Activated T-helper 1 cell treated with anti-CD3 and anti-CD28 coated beads, Interleukin-12 subunit alpha, Interleukin-12 subunit beta, Interleukin-2, Interleukin-4 antibody, amounts not matched to agents 30 ng/mL and 10 ng/mL and 1 ng/mL, durations not matched to agents 14 hours and 24 hours and 36 hours (primary cell): ENCODE results near the gene AP5B1. TPM values are rescaled to one million over a fixed set of nuclear protein-coding genes. Genes with fewer than 3 reads are reported as not detected.

Experiments used
- DNase-seq: peaks from one replicate; pipeline ENCODE4 v3.0.0; 2021; ENCODE audit warnings: low spot score
- H3K27ac Mint-ChIP-seq: one replicate; pipeline ENCODE4 v1.8.0; 2021; ENCODE audit warnings: mild to moderate bottlenecking, mixed read lengths
- H3K27me3 Mint-ChIP-seq: one replicate; pipeline ENCODE4 v1.8.0; 2022; ENCODE audit warnings: mild to moderate bottlenecking, moderate library complexity, mixed read lengths; ENCODE audit not compliant: insufficient read depth
- H3K36me3 Mint-ChIP-seq: one replicate; pipeline ENCODE4 v1.8.0; 2021; ENCODE audit warnings: low read depth, mixed read lengths
- H3K4me1 Mint-ChIP-seq: one replicate; pipeline ENCODE4 v1.8.0; 2021; ENCODE audit warnings: low read depth, mixed read lengths
- H3K4me3 Mint-ChIP-seq: one replicate; pipeline ENCODE4 v1.8.0; 2021; ENCODE audit warnings: mild to moderate bottlenecking, moderate library complexity, mixed read lengths
- H3K9me3 Mint-ChIP-seq: one replicate; pipeline ENCODE4 v1.8.0; 2021; ENCODE audit warnings: mixed read lengths
- intact Hi-C: fragments of 100-400 bp; cut with micrococcal nuclease; formaldehyde crosslinking; loops from one replicate; pipeline ENCODE4 v1.15.1; 2024
- total RNA-seq: library from RNA; stranded (reverse); gene quantifications from 2 replicates; pipeline ENCODE4 v1.2.3, GENCODE V29; 2022

AP5B1 gene
- total RNA-seq: 17.4 and 19.2 TPM in 2 replicates

- peaks cover 34% of the 10 kb centered on the region for H3K4me1 Mint-ChIP-seq
- H3K27me3 Mint-ChIP-seq: peaks cover 27% of the 10 kb centered on the region
- H3K9me3 Mint-ChIP-seq: no peaks in the 10 kb centered on the region
- H3K36me3 Mint-ChIP-seq: peaks cover 3% of the 10 kb centered on the region
- H3K4me3 Mint-ChIP-seq: peak within 1 kb of the TSS; percentile 88
- DNase-seq: peak; percentile 61
- intact Hi-C loops: loop anchor here (1.0 kb wide), 6 partner anchors 11 to 222 kb away; partner anchors contain the start of genes BANF1, EIF1AD, KAT5 and MUS81
- H3K27ac Mint-ChIP-seq: peak within 1 kb of the TSS; percentile 91
These were observed at the start of gene AP5B1 for GRCh38 chr11:65780770-65781151. Gene AP5B1 (minus strand): TSS chr11:65780976. CDS start chr11:65780591, 385 bp downstream.

- DNase-seq: no peak
- H3K4me1 Mint-ChIP-seq: peaks cover 33% of the 10 kb centered on the region
- no peak overlapping the region for H3K4me3 Mint-ChIP-seq
- H3K36me3 Mint-ChIP-seq: peaks cover 5% of the 10 kb centered on the region
- no peaks in the 10 kb centered on the region for H3K9me3 Mint-ChIP-seq
- intact Hi-C loops: no loop called here
- H3K27me3 Mint-ChIP-seq: peaks cover 9% of the 10 kb centered on the region
- H3K27ac Mint-ChIP-seq: no peak overlapping the region
These were observed 48.7 kb upstream of the AP5B1 start for GRCh38 chr11:65829459-65829858.

- intact Hi-C loops: no loop called here
- Mint-ChIP-seq H3K9me3 (no peaks in the 10 kb centered on the region), H3K36me3 (no peaks in the 10 kb centered on the region), H3K4me3 (no peak overlapping the region), H3K4me1 (peaks cover 23% of the 10 kb centered on the region), H3K27me3 (peaks cover 3% of the 10 kb centered on the region), H3K27ac (peak overlapping the region; percentile 45)
- no peak for DNase-seq
These were observed 46.4 kb upstream of the AP5B1 start for GRCh38 chr11:65826984-65827735.

GRCh38 chr11:65822776-65823528 is 42.2 kb upstream of the AP5B1 start:
- no peaks in the 10 kb centered on the region for H3K27me3 Mint-ChIP-seq
- H3K27ac Mint-ChIP-seq: no peak overlapping the region
- DNase-seq: no peak
- no peak overlapping the region for H3K4me3 Mint-ChIP-seq
- intact Hi-C loops: no loop called here
- no peaks in the 10 kb centered on the region for H3K36me3 Mint-ChIP-seq
- H3K4me1 Mint-ChIP-seq: peaks cover 14% of the 10 kb centered on the region
- H3K9me3 Mint-ChIP-seq: no peaks in the 10 kb centered on the region

- Mint-ChIP-seq H3K36me3 (no peaks in the 10 kb centered on the region), H3K27me3 (no peaks in the 10 kb centered on the region), H3K27ac (no peak overlapping the region), H3K9me3 (no peaks in the 10 kb centered on the region), H3K4me1 (peaks cover 19% of the 10 kb centered on the region), H3K4me3 (no peak overlapping the region)
- intact Hi-C loops: no loop called here
- DNase-seq: no peak
These were observed 40.3 kb upstream of the AP5B1 start for GRCh38 chr11:65821107-65821506.

- peaks cover 9% of the 10 kb centered on the region for H3K27me3 Mint-ChIP-seq
- intact Hi-C loops: loop anchor here (1.0 to 10.0 kb wide), 9 partner anchors 15 to 241 kb away; partner anchors contain the start of genes AP5B1, EHBP1L1 and SNX32
- peak; percentile 90 for DNase-seq
- peak overlapping the region; percentile 82 for H3K4me3 Mint-ChIP-seq
- H3K4me1 Mint-ChIP-seq: peaks cover 19% of the 10 kb centered on the region
- H3K27ac Mint-ChIP-seq: peak overlapping the region; percentile 82
- H3K36me3 Mint-ChIP-seq: no peaks in the 10 kb centered on the region
- H3K9me3 Mint-ChIP-seq: no peaks in the 10 kb centered on the region
These were observed 37.3 kb upstream of the AP5B1 start for GRCh38 chr11:65817835-65818680.

- Mint-ChIP-seq H3K4me1 (peaks cover 19% of the 10 kb centered on the region), H3K4me3 (peak overlapping the region; percentile 82), H3K9me3 (no peaks in the 10 kb centered on the region), H3K27ac (peak overlapping the region; percentile 82), H3K27me3 (peaks cover 12% of the 10 kb centered on the region), H3K36me3 (no peaks in the 10 kb centered on the region)
- intact Hi-C loops: loop anchor here (5.0 to 10.0 kb wide), 2 partner anchors 53 to 240 kb away; partner anchors contain the start of gene EHBP1L1
- no peak for DNase-seq
These were observed 36.6 kb upstream of the AP5B1 start for GRCh38 chr11:65817312-65817834.

- Mint-ChIP-seq H3K9me3 (no peaks in the 10 kb centered on the region), H3K27ac (no peak overlapping the region), H3K27me3 (peaks cover 13% of the 10 kb centered on the region), H3K36me3 (no peaks in the 10 kb centered on the region), H3K4me3 (peak overlapping the region; percentile 24), H3K4me1 (peaks cover 19% of the 10 kb centered on the region)
- intact Hi-C loops: loop anchor here (5.0 to 10.0 kb wide), 2 partner anchors 52 to 239 kb away; partner anchors contain the start of gene EHBP1L1
- no peak for DNase-seq
These were observed 35.9 kb upstream of the AP5B1 start for GRCh38 chr11:65816696-65817095.

- intact Hi-C loops: loop anchor here (5.0 to 10.0 kb wide), 2 partner anchors 50 to 238 kb away; partner anchors contain the start of gene EHBP1L1
- DNase-seq: no peak
- Mint-ChIP-seq H3K4me1 (peaks cover 19% of the 10 kb centered on the region), H3K9me3 (no peaks in the 10 kb centered on the region), H3K27ac (no peak overlapping the region), H3K27me3 (peaks cover 16% of the 10 kb centered on the region), H3K4me3 (no peak overlapping the region), H3K36me3 (no peaks in the 10 kb centered on the region)
These were observed 34.3 kb upstream of the AP5B1 start for GRCh38 chr11:65814986-65815565.

- Mint-ChIP-seq H3K4me3 (no peak overlapping the region), H3K27me3 (peaks cover 17% of the 10 kb centered on the region), H3K27ac (no peak overlapping the region), H3K9me3 (no peaks in the 10 kb centered on the region), H3K36me3 (no peaks in the 10 kb centered on the region), H3K4me1 (peaks cover 19% of the 10 kb centered on the region)
- intact Hi-C loops: loop anchor here (10.0 kb wide), 1 partner anchor 50 kb away; no protein-coding TSS in a partner anchor
- no peak for DNase-seq
These were observed 33.6 kb upstream of the AP5B1 start for GRCh38 chr11:65814131-65814985.

- H3K4me1 Mint-ChIP-seq: peaks cover 5% of the 10 kb centered on the region
- H3K27me3 Mint-ChIP-seq: peaks cover 27% of the 10 kb centered on the region
- H3K36me3 Mint-ChIP-seq: no peaks in the 10 kb centered on the region
- H3K9me3 Mint-ChIP-seq: no peaks in the 10 kb centered on the region
- H3K27ac Mint-ChIP-seq: no peak overlapping the region
- no peak for DNase-seq
- intact Hi-C loops: loop anchor here (10.0 kb wide), 1 partner anchor 47 kb away; no protein-coding TSS in a partner anchor
- no peak overlapping the region for H3K4me3 Mint-ChIP-seq
These were observed 31.1 kb upstream of the AP5B1 start for GRCh38 chr11:65811764-65812475.
